HL-60 (cell line): Measurements from ENCODE around the gene DUSP7.

Experiments used
- POLR2AphosphoS5 ChIP-seq: IDR thresholded peaks from 2 replicates; pipeline ENCODE4 v1.6.1; 2012; ENCODE audit warnings: low read depth
- TF ChIP-seq, protein P1 (sequence below): IDR thresholded peaks from one replicate; pipeline ENCODE4 v1.5.1; 2011; ENCODE audit warnings: low read length, control low read depth, inconsistent platforms; ENCODE audit not compliant: insufficient read depth
- TF ChIP-seq, protein P2 (sequence below): IDR thresholded peaks from 2 replicates; pipeline ENCODE4 v1.6.1; 2012; ENCODE audit warnings: low read depth; ENCODE audit not compliant: insufficient replicate concordance

DNA sequence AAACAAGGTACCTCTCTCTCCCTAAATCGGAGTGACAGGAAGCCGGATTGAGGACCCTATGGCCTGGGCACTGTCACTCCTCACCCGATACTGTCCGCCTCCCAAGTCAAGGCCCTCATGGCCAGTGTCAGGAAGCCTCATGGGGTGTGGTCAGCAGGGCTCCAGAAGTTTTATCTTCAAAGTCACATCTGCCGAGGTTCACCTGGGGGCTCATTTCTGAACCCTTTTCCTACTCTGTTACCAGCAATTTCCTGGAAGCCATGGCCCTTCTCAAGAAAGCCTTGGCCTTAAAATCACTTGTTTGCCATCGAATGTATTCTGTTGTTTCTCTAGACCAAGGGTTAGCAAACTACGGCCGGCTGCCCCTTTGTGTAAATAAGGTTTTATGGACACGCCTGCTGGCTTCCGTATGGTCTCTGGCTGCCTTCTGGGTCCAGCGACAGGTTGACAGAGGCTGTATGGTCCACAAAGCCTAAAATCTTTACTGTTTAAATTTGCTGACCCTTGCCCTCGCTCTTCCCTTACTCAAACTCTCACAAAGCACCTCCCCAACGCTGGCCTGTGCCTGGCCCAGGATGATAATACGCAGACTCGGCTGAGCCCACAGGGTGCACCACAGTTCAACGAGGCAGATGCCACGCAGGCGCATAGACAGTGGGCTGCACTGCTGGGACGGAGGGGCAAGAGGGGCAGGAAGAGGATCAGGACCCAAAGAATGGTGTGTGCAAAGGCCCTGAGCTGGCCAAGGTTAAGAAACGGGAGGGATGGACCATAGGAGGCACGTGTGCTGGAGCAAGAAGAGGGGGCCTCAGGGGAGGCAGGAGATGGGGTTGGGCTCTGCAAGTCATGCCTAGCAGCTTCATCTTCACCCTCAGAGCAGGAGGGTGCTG is 24.7 kb upstream of the DUSP7 start:
- no peak for TF ChIP-seq POLR2AphosphoS5
- TF ChIP-seq, protein P1, sequence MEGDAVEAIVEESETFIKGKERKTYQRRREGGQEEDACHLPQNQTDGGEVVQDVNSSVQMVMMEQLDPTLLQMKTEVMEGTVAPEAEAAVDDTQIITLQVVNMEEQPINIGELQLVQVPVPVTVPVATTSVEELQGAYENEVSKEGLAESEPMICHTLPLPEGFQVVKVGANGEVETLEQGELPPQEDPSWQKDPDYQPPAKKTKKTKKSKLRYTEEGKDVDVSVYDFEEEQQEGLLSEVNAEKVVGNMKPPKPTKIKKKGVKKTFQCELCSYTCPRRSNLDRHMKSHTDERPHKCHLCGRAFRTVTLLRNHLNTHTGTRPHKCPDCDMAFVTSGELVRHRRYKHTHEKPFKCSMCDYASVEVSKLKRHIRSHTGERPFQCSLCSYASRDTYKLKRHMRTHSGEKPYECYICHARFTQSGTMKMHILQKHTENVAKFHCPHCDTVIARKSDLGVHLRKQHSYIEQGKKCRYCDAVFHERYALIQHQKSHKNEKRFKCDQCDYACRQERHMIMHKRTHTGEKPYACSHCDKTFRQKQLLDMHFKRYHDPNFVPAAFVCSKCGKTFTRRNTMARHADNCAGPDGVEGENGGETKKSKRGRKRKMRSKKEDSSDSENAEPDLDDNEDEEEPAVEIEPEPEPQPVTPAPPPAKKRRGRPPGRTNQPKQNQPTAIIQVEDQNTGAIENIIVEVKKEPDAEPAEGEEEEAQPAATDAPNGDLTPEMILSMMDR = no peak
- TF ChIP-seq, protein P2, sequence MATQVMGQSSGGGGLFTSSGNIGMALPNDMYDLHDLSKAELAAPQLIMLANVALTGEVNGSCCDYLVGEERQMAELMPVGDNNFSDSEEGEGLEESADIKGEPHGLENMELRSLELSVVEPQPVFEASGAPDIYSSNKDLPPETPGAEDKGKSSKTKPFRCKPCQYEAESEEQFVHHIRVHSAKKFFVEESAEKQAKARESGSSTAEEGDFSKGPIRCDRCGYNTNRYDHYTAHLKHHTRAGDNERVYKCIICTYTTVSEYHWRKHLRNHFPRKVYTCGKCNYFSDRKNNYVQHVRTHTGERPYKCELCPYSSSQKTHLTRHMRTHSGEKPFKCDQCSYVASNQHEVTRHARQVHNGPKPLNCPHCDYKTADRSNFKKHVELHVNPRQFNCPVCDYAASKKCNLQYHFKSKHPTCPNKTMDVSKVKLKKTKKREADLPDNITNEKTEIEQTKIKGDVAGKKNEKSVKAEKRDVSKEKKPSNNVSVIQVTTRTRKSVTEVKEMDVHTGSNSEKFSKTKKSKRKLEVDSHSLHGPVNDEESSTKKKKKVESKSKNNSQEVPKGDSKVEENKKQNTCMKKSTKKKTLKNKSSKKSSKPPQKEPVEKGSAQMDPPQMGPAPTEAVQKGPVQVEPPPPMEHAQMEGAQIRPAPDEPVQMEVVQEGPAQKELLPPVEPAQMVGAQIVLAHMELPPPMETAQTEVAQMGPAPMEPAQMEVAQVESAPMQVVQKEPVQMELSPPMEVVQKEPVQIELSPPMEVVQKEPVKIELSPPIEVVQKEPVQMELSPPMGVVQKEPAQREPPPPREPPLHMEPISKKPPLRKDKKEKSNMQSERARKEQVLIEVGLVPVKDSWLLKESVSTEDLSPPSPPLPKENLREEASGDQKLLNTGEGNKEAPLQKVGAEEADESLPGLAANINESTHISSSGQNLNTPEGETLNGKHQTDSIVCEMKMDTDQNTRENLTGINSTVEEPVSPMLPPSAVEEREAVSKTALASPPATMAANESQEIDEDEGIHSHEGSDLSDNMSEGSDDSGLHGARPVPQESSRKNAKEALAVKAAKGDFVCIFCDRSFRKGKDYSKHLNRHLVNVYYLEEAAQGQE = no peak
